GM19468 (cell line): Measurements from ENCODE around the gene CBR4.
"Not testable (repeated sequence)": the region's sequence is repeated elsewhere in the genome, so short reads cannot be mapped to it uniquely, and the experiment has no call there.

Experiments used
- ATAC-seq: cut with Tn5 transposase; IDR thresholded peaks from one replicate; pipeline ENCODE4 v1.9.1; 2021; ENCODE audit warnings: mild to moderate bottlenecking, moderate library complexity, moderate number of reproducible peaks; ENCODE audit not compliant: unreplicated experiment; ENCODE audit errors: extremely low read depth

Gene CBR4

GRCh38 chr4:169035871-169036620 lies 26.0 kb upstream of the CBR4 start:
- ATAC-seq, result not testable (repeated sequence)

DNA sequence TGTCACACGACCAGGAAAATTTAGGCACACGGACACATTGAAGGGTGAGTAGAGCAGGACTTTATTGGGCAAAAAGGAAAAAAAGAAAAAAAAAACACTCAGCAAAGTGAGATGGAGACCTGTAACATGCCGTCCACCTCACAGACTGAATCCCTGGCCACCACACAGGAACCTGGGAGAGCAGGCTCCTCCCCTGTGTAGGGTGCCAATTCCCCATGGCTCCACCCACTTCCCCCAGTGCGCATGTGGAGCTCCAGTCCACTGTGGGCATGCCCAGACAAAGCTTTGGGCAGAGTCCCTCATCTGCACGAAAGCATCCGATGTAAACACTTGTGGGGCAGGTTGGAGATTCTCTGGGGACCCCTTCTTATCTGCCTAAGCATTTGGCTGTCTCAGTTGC lies 23.6 kb upstream of the CBR4 start:
- no peak for ATAC-seq

DNA sequence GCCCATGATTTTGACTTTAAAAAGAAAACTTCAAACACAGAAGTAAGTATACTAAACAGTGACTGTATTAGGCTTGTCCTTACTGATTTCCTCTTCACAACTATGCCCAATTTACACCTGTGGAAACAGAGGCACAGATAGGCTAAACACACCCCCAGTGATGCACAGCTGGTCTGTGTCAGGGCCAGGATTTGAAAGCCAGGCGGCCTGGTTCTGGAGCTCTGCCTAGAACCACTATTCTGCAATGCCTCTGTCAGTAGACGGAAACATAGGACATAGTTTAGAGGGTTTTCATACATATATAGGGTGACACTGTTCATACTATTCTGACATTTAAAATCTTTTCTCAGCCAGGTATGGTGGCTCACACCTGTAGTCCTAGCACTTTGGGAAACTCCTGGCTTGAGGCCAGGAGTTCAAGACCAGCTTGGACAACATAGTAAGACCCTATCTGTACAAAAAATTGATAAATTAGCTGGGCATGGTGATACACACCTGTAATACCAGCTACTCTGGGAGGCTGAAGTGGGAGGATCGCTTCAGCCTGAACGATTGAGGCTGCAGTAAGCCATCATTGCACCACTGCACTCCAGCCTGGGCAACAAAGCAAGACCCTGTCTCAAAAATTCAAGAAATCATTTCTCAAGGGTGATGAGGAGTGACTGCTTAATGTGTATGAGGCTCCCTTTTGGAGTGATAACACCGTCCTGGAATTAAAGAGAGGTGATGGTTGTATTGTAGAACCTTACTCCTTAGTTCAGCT lies 23.0 kb upstream of the CBR4 start:
- ATAC-seq, result no peak

DNA sequence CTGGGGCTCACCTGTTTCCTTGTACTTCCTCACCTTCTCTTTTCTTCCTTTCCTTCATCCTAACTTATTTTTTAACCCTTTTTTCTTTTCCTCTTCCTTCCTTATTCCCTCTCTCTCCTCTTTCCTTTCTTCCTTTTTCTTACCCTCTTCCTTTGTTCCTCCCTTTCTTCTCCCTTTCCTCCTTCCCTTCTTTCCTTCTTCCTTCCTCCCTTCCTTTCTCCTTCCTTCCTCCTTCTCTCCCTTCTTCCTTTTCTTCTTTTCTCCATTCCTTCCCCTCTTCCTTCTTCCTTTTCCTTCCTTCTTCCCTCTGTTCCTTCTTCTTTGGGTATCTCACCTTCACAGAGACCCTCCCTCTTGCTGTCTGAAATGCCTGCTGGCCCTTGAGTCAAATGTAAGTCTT lies 22.1 kb upstream of the CBR4 start:
- ATAC-seq, result no peak

DNA sequence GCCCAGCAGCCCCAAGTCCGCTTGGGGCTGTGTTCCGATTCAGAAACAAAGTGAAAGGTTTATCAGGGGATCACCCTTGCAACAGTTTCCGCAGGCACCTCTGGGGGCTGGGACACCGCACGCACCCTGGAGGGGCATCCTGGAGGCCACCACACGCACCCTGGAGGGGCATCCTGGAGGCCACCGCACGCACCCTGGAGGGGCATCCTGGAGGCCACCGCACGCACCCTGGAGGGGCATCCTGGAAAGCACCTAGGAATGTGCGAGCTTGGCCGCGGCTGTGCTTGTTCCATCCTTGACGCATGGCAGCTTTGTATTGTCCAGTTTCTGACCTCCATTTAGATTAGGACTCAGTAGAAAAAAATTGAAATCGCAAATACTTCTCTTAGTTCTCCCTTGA lies 21.3 kb upstream of the CBR4 start:
- ATAC-seq, result no peak

- no peak for ATAC-seq
Measured at GRCh38 chr4:169030562-169030982, 20.5 kb upstream of the CBR4 start.

DNA sequence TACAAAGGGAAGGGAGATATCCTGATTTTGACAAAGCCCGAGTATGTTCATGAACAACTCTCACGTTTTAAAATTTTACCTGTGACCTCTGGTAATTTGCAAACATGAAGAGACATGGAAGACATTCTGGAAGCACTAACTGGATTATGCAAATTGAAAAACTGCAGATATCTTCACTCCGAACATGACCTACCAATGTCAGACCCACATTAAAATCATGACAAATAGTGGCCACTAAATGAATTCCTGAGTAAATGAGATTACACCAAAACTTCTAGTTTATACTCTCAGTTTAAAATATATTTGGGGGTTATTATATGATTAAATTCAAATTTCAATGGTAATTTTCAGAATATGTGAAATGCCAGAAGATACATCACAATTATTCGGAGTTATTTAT lies 19.9 kb upstream of the CBR4 start:
- ATAC-seq, result no peak

- ATAC-seq, result no peak
Measured at GRCh38 chr4:169027663-169028062, 17.6 kb upstream of the CBR4 start.

DNA sequence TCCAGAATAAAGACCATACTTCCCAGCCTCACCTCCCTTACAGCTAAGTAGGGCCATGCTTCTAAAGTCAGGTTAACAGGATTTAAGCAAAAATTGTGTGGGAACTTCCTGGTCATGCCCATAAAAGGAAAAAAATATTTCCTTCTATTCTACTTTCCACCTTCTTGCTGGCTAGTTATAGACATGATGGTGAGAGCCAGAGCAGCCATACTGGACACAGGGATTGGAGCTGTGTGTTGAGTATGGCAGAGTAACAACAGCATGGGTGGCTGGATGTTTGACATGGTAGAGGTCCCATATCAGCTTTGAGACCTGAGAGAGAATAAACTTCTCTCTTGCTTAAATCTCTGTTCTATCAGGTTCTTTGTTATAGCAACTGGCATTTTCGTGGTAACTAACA lies 15.1 kb upstream of the CBR4 start:
- ATAC-seq, result no peak

DNA sequence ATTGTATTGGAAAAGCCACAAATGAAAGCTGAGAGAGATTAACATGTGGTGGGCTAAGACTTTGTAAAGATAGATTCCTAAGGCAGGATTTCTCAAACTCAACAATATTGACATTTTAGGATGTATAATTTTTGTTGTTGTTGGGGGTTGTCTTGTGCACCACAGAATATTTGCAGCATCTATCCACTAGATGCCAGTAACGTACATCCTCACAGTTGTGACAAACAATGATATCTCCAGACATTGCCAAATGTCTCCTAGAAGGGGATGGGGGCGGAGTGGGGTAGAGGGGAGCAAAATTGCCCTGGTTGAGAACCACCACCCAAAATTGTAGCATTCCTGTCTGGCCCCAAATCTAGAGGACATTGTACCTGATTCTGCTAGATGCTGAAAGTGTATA lies 14.7 kb upstream of the CBR4 start:
- ATAC-seq, result peak; percentile 91

DNA sequence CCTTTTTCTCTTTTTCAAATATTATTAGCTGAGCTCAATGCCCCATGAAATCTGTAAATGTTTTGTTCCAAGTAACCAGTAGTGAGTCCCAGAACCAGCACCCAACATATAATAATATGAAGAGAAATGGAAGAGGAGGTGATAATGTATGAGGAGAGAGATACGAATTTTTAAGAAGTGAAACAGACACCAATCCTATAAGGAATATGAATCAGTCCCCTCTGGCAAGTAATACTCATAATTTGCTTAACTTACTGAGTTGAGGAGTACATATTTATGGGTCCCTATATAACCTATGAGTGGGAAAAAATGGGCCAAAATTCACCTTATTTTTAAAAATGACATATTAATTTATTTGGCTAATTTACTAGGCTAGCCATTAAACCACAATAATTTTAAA lies 8.4 kb upstream of the CBR4 start:
- no peak for ATAC-seq

- ATAC-seq, result no peak
Measured at GRCh38 chr4:169017971-169018370, 7.9 kb upstream of the CBR4 start.

DNA sequence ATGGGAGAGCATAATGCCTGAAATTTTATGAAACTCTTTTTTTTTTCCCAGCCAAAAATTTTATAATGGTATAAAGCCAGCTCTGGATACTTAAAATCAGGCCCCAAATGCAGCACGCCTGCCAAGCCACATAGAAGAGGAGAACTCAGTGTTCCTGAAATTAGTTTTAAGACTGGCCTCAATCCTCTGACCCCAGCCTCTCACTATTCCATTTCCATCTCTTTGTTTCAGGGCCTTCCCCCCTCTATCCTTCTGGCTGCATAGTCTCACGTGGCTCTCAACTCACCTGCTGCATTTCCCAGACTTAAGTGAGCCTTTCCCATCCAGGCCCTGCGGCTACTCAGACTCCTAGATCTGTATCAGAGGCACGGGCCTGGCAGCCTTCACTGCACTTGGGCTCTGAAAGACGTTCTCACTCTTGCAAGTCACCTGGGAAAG lies 5.2 kb upstream of the CBR4 start:
- no peak for ATAC-seq

DNA sequence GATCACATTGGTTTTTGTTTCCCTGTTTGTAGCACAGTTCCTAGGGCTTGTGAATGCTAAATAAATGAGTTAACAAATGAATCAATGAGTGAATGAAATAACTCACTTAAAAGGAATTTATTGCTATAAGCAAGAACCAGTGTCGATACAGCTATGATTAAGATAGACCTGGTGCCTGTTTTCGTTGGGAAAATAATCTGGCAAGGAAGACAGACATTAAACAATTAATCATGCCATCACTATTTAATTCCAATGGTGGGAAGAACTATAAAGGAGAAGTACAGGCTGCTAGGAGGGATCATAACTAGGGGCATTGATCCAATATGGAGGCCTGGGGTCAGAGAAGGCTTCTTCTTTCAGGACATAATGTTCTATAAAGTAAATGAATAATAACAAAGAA lies 4.5 kb upstream of the CBR4 start:
- no peak for ATAC-seq

DNA sequence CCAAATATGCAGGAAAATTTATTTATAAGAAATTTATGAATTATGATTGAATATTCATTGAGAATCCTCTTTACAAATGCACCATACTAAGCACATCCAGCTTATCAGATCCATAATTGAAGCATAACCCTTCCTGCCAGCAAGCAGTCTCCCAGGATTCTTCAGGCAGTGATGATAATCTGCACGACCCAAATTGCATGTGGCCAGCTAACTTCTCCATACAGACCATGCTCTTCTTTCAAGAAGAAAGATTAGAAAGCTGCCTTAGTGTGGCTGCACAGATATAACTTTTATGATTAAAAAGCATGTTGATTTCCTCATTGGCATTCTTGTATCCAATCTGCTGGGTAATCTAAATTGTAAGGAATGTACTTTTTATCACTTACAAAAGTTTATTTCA lies 3.3 kb upstream of the CBR4 start:
- no peak for ATAC-seq

DNA sequence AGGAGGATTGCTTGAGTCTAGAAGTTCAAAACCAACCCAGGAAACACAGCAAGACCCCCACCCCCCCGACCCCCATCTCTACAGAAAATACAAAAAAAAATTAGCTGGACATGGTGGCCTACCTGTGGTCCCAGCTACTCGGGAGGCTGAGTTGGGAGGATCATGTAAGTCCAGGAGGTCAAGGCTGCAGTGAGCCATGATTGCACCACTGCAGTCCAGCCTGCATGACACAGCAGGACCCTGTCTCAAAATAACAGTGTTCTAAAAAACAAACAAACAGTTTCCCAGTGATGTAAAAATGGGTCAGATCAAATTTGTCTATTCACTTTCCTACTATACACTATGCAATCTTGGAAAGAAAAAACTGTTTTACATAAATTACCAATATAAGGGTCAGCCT lies 2.0 kb upstream of the CBR4 start:
- ATAC-seq, result no peak

DNA sequence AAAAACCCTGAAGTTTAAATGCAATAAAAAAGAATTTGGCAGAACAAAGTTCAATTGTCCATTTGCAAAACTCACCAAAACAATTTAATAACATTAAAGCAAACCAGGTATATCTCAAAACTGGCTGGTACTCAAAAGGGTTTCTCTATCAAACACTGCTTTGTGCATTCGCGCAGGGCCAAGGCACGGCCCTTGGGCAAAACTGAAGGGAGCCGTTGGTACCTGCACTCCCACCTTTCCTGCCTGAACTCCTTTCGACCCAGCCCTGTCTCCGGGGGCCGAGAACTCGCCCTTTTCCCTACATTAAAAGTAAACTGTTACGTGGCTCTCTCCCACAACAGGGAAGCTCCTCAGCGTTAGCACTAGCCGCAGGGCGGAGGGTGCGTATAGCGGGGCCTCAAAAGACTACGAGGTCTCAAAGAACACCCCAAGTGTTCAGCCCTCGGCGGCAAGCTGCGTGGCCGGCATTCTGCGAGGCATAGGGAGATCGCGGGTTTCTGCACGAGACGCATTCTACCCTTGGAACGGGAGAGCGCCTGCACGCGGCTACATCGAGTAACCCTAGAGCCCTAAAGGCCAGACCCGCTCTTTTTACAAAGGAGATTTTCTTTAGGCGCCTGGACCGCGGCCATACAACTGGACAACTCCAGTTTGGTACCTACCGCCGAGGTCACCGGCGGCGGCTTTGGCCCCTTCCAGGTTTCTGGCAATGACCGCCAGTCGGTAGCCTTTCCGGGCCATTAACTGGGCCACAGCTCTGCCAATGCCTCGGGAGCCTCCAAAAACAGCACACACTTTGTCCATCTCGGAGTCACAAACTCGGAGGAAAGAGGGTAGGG lies 550 bp downstream of the CBR4 start:
- peak; percentile 20 for ATAC-seq

GRCh38 chr4:169005453-169006099 lies 4.5 kb downstream of the CBR4 start:
- ATAC-seq, result no peak

GRCh38 chr4:169000315-169000714 lies 9.7 kb downstream of the CBR4 start:
- ATAC-seq, result no peak

DNA sequence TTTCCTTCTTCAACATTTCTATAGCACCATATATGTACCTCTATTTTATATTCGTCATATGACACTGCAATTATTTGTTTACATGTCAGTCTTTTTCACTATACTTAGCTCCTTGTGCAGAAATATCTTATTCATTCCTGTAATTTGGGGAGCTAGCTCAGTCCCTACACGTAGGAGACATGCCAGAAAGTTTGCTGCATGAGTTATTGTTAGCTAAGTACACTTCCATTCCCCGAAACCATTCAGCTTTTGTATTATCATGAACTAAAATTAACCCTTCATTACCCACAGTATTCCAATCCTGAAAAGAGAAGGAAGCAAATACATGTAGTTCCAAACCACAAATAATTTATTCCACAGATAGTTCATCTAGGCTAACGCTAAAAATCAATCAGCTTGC lies 10.2 kb downstream of the CBR4 start:
- ATAC-seq, result no peak
